GM19372 (cell line): ENCODE results near the gene SEPTIN7.
"Not testable (repeated sequence)": the region's sequence is repeated elsewhere in the genome, so short reads cannot be mapped to it uniquely, and the experiment has no call there.

Source experiments
- ATAC-seq: cut with Tn5 transposase; IDR thresholded peaks from one replicate; pipeline ENCODE4 v1.9.1; 2021; ENCODE audit warnings: mild to moderate bottlenecking, low read depth, moderate library complexity; ENCODE audit not compliant: unreplicated experiment

SEPTIN7 gene

GRCh38 chr7:35800718-35801391 is at the start of gene SEPTIN7:
Gene SEPTIN7 (plus strand): TSS chr7:35801057. CDS start chr7:35801210, 153 bp downstream.
- peak; percentile 83 for ATAC-seq

GRCh38 chr7:35752742-35753141 is 48.1 kb upstream of the SEPTIN7 start:
- no peak for ATAC-seq

GRCh38 chr7:35753761-35754603 is 46.9 kb upstream of the SEPTIN7 start:
- no peak for ATAC-seq

DNA sequence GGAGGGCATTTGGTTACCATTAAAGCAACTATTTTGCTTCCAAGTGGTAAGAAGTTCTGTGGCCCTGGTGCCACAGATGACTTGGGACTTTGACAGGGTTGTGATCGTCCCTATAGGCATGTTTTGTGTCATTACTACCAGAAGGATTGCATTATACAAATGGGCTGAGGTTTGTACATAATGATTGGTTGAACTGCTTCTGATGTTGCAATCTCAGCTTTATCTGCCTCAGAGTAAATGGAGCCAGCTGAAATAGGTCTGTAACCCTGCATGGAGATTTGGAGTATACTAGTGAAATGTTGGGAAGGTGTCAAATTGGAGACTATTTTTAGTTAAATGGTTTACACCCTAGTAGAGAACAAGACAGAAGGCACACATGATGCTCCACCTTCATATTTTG is 46.1 kb upstream of the SEPTIN7 start:
- ATAC-seq, result no peak

GRCh38 chr7:35755711-35756110 is 45.1 kb upstream of the SEPTIN7 start:
- no peak for ATAC-seq

- ATAC-seq, result not testable (repeated sequence)
These were observed 44.4 kb upstream of the SEPTIN7 start for GRCh38 chr7:35756453-35756852.

- ATAC-seq, result no peak
These were observed 43.3 kb upstream of the SEPTIN7 start for GRCh38 chr7:35757574-35757973.

DNA sequence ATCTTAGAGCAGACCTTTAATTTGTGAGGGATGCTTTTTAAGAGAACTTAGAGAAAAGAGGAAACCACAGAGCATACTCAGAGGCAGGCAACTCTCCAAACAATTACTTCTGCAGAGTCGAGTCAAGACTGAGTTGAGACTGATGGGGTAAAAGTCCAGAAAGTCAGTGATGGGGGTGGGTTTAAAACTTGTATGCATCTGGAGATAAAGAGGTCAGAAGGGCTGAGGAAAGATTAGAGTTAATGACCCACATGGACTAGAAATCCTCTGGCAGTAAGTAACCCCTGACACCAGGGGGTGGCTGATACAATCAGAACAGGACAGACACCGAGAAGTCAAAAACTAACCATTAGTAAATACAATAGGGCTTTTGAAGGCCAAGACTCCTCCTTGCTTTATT is 42.4 kb upstream of the SEPTIN7 start:
- ATAC-seq, result no peak

DNA sequence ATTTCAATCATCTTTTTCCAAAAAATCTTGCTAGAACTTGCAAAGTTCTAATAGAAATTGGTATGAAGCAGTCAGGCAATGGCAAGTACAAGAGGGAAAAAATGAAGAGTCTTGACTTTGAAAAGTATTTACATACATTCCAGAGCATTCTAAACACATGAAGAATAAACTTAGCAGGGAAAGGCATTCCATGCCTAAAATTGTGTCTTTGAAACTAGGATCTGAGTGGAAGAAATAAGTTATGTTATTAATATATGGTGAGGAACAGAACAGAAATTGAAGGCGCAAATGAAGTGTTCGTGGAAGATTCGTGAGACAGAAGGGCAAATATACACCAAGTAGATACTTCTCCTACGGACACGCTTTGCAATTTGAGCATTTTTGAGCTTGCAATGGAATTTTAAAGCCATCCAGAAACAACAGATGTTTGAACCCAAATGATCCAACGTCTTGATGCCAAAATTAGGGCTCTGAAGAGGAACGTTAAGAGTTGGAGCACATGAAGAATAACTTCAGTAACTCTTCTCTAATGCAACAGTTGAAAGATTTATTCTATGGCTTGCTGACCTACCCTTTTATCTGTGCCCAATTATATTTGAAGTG is 40.6 kb upstream of the SEPTIN7 start:
- ATAC-seq, result no peak

DNA sequence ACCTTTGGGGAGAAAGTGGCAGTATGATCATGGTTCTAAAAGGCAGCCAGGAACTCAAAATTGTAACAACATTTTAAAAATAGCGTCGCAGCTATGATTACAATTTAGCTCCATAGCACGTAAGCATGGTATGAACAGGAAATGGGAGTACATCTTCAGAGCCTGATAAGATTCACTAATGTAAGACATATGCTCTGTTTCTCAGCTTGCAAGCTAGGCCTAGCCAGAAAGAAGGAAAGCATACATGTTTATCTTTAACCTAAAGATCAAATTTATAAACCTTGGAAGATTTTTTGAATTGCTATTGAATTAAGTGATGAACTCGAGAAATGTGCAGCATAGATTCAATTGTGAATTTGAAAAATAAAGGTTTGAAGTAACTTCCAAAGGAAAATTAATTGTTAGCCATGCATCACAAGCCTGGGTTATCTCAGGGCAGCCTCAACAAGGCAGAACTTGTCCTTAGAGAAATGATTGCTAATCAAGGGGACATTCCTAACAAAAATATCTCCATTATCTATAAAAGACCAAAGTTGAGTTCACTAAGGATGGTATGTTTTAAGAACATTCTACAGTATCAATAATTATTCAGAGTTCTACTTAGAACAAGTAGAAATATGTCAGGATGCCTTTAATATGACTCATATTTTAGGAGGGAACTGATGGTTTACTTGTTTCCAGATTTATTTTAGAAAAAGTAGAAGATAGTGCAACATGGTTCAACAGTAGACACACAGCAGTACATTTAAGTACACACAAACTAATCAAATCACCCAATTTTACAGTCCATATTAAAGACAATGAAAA is 38.8 kb upstream of the SEPTIN7 start:
- ATAC-seq, result no peak

DNA sequence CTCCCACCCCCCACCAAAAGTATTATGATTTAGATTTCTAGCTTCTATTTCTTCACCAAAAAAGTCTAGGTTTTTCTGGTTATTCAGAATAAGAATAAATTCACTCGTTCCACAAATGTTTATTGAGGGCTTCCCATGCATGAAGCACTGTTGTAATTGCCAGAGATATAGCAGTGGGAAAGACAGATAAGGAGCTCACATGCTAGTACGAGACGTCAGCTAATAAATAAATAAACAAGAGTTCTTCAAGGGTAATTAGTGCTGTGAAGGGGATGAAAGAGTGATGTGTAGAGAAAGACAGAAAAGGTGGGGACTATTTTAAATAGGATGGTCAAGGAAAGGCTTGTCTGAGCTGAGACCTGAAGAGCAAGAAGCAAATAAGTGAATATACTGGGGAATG is 38.1 kb upstream of the SEPTIN7 start:
- ATAC-seq, result no peak

DNA sequence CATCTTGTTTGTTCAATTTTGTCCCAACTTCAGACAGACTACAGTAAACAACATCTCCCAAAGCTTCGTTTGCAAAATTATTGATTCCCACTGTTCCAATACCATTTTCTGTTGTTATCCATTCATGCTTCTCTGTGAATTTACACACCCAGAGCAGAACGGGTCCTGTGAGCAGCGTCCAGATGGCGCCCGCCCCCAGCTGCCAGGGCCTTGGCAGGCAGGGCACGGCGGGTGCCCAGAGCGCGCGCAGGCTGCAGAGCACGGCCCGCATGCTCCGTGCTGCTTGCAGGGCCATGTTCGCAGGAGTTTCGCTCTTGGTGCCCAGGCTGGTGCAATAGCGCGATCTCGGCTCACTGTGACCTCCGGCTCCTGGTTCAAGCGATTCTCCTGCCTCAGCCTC is 32.5 kb upstream of the SEPTIN7 start:
- no peak for ATAC-seq

DNA sequence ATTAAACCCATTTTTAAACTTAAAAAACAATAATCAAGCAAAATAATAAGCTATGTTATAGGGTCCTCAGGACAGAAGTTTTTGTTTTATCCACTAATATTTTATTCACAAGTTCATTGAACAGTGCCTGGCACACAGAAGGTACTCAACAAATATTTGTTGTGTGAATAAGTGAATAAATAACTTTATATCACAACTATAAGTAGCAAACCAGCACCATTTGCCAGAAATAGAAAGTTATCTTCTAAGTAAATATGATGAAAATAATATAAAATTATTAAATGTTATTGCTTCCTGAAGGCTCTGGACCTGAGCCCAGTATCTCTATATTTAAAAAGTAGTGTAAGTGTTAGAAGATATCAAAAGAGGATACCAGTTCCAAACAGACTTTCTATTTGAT is 29.1 kb upstream of the SEPTIN7 start:
- ATAC-seq, result no peak

- ATAC-seq, result no peak
These were observed 26.9 kb upstream of the SEPTIN7 start for GRCh38 chr7:35773994-35774393.

GRCh38 chr7:35776686-35777085 is 24.2 kb upstream of the SEPTIN7 start:
- no peak for ATAC-seq

GRCh38 chr7:35777121-35777520 is 23.7 kb upstream of the SEPTIN7 start:
- no peak for ATAC-seq

GRCh38 chr7:35780070-35780469 is 20.8 kb upstream of the SEPTIN7 start:
- no peak for ATAC-seq

DNA sequence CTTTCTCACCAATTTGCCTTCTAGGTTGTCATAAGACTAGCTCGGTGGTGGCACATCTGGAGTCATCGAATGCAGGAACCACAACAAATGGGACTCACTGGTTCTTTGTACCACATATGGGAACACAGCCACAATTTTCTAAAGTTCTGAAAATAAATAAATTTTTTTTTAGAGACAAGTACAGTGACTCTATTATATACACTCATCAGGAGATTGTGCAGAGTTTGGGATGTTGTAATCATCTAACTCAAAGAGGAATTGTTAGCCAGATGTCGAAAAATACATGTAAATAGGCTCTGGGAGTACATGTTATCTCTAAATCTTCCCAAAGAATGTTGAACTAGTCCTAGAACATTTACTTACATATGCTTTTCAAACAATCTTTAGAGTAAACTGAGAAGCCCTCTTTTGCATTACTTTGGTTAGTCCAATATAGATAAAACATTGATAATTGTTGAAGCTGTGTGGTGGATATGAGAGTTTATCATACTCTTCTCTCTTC is 19.6 kb upstream of the SEPTIN7 start:
- ATAC-seq, result no peak

- no peak for ATAC-seq
These were observed 18.9 kb upstream of the SEPTIN7 start for GRCh38 chr7:35781767-35782515.

DNA sequence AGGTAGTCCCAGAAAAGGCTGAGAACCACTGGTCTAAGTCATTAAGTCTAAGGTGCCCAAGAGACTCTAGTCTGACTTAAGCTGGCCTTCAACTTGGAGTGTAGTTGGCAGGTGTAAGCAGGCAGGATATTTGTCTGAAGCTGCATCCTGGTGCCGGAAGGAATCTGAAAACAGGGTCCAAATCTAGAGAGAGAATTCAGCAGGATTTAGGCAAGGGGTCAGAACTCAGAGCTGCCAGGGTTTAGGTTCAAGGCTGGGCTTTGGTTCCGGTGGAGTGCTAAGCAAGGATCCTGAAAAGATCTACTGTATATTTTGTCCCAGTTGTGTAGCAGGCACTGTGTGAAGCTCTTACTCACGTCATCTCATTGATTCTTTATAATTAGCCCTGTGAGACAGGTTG is 16.5 kb upstream of the SEPTIN7 start:
- ATAC-seq, result no peak
